HG02943 (cell line): ENCODE results near the gene MICAL2.

Experiments used
- ATAC-seq: cut with Tn5 transposase; IDR thresholded peaks from one replicate; pipeline ENCODE4 v1.9.1; 2021; ENCODE audit warnings: mild to moderate bottlenecking, low read depth, moderate library complexity; ENCODE audit not compliant: unreplicated experiment

The MICAL2 gene

DNA sequence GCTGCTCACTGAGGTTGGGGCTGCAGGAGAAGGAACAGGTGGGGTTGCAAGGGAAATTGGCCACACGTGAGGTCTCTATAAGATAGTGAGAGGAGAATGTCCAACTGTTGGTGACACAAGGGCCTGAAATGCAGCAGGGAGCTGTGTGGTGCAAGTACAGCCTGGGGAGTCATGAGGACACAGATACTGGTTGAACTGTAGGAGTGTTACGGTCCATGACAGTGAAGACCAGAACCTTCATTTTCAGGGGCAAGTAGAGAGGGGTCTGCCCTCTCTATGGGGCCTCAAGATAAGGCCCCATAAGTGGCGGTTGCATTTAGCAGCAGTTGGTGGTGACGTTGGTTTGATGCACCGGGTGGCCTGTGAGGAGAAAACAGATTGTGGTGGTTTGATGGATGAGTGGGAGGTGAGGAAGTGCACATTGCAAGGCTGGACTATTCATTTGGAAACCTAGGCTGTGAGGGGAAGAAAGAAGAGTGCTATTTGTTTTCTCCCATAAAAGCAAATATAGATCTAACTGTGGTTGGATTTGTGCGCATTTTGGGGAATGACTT lies 39.4 kb downstream of the MICAL2 start:
- no peak for ATAC-seq

DNA sequence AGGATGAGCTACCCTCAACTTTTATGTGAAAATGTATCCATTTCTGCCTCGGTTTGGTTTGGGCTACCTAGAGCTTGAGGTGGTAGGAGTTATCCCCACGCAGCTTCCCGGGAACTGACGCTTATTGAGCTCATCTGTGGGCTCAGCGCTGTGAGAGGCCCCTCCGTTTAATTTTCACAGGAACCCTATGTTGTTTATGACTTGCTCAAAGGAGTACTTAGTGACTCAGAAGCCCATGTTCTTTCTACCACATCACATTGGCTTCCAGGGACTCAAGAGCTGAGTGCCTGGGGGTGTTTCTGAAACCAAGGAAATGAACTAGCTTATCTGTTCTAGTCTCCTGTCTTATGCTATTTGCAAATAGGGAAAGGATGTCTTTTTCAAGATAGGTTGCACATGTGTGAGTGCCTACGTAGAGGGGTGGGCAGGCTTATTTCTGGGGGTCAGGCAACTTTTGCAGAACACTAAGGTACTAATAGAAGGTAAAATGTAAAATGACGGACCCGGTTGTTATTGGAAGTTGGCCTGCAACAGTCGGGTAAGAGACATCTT lies 40.5 kb downstream of the MICAL2 start:
- ATAC-seq = no peak

DNA sequence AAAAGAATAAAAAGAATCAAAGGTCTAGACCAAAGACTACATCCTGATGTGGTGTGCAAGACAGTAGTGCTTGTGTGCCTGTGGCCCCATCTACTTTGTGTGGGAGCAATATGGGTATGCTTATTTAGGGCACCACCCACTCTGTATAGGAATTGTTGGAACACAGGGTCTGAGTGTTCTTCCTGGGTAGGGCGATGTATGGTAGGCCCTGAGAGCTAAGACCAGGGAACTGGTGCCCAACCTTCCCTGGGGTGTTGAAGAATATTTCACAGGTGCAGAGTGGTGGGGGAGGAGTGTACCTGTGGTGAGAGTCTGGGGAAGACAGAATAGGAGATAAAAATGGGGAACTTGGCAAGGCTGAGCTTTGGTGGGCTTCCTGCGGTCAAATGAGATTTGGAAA lies 41.9 kb downstream of the MICAL2 start:
- no peak for ATAC-seq

DNA sequence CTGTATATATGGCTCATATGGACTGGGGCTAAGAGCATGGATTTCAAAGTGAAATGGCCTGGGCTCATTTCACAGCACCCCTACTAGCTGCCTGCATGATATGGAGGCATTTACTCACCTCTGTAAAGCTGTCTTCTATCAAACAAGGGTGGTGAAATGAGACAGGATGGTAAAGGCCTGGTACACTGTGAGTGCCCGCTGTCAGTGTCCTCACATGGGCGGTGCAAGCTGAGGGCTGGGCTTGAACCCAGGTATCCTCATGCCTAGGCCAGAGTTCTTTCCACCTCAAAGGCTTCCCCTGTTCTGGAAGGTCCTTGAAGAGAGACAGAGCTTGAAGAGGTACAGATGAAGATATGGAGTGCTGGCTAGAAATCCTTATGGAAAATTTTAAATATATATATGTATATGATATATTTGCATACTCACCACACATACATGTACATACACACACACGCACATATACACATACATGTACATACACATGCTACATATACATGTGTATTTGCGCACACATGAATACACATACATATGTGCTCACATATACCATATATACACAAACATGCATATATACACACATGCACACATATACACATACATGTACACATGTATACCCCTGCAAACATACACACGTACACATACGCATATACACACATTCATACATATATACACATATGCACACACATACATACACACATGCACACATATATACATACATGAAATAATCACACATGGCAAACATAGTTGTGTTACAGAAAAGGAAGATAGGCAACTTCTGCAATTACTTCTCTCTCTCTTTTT lies 44.7 kb downstream of the MICAL2 start:
- no peak for ATAC-seq

DNA sequence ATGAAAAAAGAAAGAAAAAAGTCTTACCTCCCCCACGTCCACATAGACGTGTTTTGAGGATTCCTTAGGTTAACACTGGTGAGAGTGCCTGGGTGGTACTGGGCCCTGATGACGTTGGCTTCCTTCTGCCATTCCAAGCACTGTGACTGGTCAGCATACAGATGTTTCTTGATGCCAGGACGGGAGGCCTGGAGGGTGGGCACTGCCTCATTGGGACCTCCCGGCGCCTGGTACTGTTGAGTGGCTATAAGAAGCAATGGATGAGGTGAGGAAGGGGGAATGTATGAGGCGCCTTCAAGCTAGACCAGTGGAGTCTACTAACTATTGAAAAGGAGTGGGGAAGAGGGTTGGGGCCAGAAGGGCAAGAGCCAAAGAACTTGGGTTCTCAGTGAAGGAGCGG lies 45.3 kb downstream of the MICAL2 start:
- no peak for ATAC-seq

DNA sequence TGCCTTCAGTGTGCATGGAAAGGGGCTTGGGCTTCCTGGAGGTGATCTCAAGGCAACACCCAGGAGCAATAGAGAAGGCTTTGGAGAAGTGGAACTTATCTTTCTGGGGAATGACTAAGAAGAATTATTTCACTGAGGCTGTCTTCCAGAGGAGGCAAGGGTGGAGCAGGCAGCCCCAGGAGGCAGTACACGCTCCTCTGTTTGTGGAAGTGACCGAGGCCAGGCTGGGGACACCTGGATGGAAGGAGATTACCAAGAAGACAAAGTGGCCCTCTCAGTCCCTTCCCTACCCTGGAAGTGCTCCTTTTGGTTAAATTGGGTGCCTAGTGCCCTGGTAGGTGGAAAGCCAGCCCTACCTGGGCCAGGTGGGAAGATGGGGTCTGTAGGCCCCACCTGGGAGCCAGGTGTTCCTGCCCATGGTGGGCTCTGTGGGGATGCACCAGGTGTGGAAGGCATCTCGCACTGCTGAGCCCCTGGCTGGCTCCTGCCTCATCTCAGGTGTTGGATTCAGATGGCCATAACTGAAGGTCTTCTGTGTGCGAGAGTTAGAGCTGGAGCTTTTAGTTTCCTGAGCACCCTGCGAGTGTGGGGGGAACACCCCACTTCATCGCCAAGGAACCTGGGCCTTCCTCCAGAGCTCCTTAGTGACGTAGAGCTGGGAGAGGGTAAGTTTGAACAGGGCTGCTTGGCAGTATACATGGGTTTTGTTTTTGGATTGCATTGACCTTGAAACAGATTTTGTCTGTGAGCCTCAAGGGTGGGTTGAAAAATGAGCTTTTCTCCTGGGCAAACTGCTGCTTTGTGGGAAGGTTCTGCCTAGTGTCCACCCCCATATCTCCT lies 46.1 kb downstream of the MICAL2 start:
- no peak for ATAC-seq

DNA sequence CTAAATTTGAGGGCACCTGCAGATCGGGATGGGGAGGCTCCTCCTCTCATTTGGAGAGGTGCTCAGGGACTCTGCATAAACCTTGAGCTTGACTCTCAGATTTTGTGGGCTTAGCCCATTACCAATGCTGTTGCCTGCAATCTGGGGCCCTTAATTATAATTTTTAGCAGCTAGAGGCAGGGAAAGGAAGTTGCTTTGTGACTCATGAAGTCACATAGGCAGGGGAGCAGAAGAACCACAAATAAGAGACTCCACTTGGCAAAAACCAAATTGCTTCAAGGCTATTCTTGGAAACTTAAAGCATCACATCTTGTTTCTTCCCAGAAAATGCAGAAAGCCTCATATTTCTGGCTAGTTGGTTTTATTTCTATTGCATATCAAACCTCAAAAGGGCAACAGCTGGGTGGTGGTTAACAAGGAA lies 46.9 kb downstream of the MICAL2 start:
- ATAC-seq = no peak

DNA sequence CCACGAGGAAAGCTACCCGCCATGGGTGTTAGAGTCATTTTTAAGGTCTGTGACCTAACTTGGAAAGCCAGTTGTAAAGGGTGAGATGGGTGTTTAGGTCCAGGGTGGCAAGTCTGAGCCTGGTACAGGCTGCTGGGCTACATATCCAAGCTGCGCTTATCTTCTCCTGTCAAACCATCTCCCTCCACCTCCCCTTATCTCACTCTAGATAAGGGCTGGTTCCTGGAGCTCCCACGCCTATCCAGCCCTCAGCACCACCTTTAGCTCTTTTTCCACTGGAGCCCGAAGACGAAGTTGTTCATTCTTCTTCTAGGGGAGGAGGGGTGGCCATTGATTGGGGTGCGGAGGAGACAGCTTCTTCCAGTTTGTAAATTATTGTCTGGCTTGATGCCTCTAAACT lies 48.5 kb downstream of the MICAL2 start:
- no peak for ATAC-seq

DNA sequence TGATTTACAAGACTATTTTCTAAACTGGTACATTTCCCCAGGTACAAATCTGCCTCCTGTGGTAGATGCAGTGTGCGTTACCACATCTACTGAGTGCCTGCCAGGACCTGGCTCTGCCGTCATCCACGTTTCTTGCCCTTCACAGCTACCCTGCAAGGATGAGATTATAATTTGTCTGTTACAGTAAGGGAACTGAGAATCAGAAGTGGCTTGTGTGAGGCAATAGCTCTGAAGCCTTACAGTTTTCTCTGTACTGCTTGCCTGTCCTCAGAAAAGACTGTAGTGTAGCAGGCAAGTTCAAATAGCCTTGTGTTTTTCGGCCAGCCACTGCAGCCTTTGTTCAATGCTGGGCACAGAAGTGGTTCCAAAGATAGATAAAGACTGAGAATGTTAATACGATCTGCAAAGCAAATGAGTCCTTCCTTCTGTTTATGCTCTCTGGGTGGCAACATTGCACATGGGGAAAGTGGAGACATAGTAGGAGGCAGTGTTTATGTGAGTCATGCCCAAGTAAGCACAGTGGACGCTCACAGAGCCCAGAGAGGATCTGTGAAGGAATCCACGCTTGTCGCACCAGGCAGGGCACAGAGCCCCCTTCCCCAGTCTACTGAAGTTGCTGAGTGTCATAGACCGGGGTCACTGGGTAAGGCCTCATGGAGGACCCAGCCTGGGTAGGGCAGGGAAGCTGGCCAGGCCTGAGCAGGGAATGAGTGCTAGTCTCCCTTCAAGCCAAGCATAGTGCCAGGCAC lies 49.1 kb downstream of the MICAL2 start:
- no peak for ATAC-seq

DNA sequence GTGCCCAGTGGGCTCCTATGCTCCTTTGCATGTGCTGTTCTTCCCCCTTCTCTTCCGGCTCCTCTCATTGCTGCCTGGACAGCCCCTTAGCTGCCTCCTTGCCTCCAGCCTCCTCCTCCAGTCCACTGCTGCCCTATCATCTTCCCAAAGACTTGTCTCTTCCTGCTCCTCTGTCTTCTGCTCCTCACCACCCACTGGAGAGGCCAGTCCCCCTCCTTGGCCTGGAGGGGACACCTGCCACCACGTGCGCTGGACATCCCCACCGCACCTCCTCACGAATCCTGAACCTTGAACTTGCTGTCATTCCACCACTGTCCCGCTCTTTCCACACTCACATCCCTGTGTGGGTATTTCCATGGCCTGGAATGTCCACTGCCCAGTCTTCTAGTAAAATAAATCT lies 49.8 kb downstream of the MICAL2 start:
- ATAC-seq = no peak

DNA sequence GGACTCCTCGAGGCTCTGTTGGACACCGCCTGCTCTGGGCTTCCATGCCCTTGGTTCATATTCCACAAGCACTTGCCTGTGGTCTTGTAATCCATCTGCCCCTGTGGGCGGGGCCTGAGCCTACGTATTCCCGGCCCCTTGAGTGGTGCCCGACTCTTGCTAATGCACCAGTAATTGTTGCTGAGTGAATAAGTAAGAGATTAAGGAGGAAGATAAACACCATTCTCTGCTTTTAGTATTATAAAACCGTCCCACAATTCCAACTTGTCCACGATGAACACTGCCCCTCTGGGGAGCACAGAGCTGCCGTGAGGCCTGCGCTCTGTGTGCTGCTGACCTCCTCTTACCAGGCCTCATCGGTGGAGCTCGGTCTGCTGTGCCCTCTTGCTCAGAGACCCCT lies 50.3 kb downstream of the MICAL2 start:
- ATAC-seq = no peak

DNA sequence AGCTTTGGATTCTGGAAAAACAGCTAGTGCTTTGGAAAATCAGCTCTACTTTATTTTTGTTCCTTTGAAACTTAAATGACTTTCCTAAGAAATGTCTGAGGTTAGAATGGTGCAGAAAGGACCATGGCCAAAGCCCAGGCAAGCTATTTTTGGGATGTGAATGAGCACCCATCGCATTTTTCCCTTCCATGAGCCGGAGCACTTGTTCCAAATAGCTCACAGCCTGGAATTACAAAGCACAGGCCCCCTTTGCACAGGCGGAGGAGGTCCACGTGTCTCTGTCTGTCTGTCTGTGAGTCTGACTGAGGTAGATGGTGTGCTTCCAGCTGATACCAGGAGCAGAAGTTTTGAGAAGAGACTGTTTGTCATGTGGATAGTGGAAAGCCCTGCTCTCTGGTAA lies 50.7 kb downstream of the MICAL2 start:
- ATAC-seq = no peak

DNA sequence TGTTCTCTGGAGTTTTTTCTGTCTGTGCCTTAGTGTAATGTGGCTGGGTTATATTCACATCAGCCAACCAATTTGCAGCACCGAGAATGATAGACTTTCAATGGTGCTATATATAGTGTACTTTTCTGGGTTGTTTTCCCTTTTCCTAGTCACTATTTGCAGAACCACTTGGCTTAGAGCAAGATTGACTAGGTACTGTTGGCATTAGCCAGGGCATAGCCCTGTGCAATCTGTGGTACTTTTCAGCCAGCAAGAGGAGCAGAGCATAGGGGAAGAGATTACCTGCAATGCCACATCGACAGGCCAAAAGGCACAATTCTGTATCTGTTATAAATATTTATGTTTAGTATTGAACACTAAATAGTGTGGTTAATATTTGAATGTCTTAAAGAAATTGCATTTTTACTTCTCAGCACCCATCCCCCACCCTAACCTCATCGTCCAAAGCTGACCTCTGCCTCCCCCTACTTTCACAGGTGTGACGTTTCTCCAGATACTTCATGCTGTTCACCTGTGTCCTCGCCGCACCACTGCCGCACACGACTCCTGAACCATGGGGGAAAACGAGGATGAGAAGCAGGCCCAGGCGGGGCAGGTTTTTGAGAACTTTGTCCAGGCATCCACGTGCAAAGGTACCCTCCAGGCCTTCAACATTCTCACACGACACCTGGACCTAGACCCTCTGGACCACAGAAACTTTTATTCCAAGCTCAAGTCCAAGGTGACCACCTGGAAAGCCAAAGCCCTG lies 51.4 kb downstream of the MICAL2 start:
- ATAC-seq = no peak

DNA sequence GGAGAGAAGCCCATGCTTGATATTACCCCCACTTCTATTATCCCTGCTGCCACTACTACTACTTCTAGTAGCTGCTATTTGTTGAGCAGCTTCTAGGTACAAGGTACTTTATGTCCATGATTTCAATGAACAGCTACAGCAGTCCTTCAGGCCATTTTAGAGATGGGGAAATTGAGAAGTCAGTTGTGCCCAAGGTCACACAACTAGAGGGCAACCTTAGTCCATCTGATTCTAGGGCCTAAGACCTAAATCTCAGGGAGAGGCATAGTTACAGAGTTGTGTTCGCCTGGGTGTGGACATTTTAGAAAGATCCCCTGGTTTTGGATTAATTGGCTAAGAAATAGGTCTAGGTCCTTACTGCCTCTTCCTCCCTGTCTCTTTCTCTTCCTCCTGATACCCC lies 52.3 kb downstream of the MICAL2 start:
- ATAC-seq = no peak

DNA sequence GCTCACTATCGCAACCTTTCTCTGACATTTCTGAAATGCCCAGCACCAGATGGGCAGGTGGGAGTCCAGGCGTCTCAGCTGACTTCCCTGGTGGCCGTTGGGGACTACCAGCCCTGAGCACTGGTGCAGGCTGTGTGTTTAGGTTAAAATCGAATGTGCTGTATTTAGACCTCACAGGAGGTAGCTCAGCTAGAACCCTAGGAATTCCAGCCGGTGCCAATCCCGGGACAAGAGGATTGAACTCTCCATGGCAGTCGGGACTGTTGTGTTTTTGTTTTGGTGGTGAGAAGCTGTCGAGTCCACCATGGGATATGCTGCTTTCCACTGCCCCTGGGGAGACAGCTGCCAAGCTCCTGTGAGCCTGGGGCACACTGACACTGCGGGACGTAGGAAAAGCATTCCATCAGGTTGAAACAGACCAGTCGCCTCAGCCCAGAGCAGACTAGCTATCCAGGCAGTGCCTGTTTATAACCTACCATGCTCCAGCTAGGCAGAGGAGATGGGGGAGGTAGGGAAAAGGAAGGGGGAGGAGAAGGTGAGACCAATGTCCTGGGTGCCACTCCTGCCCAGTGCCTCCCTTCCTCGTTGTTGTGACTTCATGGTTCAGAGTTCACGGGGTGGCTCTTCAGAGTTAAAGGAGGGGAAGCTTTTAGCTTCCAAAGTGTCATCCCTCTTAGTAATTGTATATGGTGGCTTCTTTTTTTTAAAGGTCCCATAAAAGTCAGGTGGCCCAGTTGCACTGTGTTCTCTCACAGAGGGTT lies 53.0 kb downstream of the MICAL2 start:
- ATAC-seq = no peak

DNA sequence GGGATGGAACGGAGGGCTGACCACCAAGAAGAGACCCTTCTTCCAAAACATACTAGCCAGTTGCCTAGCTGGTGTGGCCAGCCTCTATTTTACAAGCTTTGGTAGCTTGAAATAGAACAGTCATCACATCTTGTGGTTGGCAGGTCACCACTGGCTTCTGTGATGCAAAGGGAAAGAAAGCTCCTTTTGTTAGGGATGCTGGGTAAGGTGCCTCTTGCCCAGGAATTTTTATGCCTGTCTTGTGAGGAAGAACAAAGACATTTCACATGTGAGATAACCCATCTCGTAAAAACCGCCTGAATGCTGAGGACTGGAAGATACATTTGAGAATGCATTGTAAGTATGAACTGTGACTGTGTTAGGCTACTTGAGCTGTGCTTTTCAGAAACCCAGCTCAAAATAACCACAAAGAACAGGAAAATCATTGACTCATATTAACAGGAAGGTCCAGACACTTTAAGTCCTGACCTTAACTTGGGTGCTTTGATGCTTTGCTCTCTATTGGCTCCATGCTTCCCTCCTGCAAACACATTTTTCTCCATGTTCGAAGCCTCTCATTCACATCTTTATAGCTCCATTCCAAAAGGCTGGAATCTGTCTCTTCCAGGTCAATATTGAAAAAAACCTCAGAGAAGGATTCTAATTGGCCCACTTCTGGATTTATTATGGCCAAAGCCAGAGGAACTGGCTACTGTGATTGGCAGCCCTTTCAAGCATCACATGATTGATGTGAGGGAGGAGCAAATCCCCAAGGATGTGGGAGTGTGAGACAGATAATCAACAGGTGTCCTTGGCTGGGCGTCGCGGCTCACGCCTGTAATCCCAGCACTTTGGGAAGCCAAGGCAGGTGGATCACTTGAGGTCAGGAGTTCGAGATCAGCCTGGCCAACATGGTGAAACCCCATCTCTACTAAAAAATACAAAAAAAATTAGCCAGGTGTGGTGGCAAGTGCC lies 53.9 kb downstream of the MICAL2 start:
- ATAC-seq = no peak

DNA sequence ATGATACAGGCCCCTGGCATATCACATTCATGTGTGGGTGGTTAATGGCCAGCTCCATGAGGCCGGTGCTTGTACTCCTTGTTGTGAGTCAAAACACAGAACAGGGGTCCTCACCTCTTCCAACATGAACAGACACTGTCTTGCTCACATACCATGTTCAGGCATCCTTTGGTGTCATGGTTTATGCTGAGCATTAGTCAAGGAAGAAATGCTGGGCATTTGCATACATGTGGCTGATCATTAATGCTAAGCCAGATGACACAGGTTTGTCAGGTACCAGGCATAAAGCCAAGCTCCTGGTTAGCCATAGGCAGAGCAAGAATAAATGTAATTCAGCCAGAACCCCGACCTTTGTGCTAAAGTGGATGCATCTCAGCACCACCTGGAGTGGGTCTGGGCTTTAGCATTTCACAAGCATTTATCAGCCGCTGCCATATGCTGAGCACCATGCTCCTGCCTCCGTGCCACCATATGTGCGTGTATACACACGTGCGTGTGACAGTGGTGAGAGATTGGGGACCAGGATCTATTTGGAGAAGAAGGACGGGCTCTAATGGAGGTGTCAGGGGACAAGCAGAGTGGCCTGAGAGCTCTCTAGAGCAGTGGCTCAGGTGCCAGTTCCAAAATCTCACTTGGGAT lies 55.0 kb downstream of the MICAL2 start:
- no peak for ATAC-seq
